Measurements from ENCODE around the gene GZMM.
A peak's percentile ranks its signal among the peaks of the same experiment; 100 is the strongest.

The GZMM gene

DNA sequence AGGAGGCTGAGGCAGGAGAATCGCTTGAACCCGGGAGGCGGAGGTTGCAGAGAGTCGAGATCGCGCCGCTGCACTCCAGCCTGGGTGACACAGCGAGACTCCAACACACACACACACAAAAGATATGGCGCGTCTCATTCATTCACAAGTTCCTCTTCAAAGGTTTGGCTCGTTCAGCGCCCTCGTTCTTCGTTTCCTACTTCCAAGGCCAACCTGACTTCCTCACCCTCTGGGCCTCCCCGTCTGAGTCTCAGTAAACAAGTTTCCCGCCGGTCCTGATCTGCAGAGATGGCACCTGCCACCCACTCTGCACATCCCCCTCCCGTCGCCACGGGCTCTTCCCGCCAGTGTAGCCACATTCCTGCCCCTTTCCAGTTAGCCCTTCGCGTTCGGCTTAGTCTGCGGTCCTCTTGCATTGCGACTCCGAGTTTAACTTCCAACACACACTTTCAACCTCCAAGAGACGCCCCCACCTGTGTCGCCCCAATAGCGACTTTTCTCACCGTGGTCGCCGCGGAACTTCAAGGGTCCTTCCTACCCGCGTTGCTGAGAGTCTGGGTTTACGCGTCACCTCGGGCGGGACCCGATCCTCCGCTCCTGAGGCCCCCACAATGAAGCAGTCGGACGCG lies 27.2 kb downstream of the GZMM start (continued):
- no peak for TF ChIP-seq ZNF302 (tag by site-specific recombination; IDR thresholded peaks at IDR 0.05; ENCODE audit: low read depth)
- no peak for TF ChIP-seq GLIS2 (tag by site-specific recombination; IDR thresholded peaks at IDR 0.05)
- no peak for TF ChIP-seq ZNF214 (tag by site-specific recombination; IDR thresholded peaks at IDR 0.05; ENCODE audit: borderline replicate concordance)
- TF ChIP-seq ZFP37 (tag by site-specific recombination; IDR thresholded peaks at IDR 0.05), result no peak
- no peak for TF ChIP-seq ZNF658 (tag by site-specific recombination; IDR thresholded peaks at IDR 0.05)
- TF ChIP-seq BCL11B (tag by site-specific recombination; IDR thresholded peaks at IDR 0.05; ENCODE audit: low read depth), result no peak
- no peak for TF ChIP-seq ZNF830 (tag by site-specific recombination; IDR thresholded peaks at IDR 0.05; ENCODE audit: low read depth)
- TF ChIP-seq, protein P1, sequence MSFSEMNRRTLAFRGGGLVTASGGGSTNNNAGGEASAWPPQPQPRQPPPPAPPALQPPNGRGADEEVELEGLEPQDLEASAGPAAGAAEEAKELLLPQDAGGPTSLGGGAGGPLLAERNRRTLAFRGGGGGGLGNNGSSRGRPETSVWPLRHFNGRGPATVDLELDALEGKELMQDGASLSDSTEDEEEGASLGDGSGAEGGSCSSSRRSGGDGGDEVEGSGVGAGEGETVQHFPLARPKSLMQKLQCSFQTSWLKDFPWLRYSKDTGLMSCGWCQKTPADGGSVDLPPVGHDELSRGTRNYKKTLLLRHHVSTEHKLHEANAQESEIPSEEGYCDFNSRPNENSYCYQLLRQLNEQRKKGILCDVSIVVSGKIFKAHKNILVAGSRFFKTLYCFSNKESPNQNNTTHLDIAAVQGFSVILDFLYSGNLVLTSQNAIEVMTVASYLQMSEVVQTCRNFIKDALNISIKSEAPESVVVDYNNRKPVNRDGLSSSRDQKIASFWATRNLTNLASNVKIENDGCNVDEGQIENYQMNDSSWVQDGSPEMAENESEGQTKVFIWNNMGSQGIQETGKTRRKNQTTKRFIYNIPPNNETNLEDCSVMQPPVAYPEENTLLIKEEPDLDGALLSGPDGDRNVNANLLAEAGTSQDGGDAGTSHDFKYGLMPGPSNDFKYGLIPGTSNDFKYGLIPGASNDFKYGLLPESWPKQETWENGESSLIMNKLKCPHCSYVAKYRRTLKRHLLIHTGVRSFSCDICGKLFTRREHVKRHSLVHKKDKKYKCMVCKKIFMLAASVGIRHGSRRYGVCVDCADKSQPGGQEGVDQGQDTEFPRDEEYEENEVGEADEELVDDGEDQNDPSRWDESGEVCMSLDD (tag by site-specific recombination; IDR thresholded peaks at IDR 0.05), result peak; percentile 69
- TF ChIP-seq ZNF140 (tag by site-specific recombination; IDR thresholded peaks at IDR 0.05), result no peak
- no peak for TF ChIP-seq PRDM4 (tag by site-specific recombination; IDR thresholded peaks at IDR 0.05)
- TF ChIP-seq ZNF549 (tag by site-specific recombination; IDR thresholded peaks at IDR 0.05), result no peak
- no peak for TF ChIP-seq ZFP41 (tag by site-specific recombination; IDR thresholded peaks at IDR 0.05; ENCODE audit: borderline replicate concordance)
- no peak for TF ChIP-seq ZNF37A (tag by site-specific recombination; IDR thresholded peaks at IDR 0.05)
- TF ChIP-seq, protein P2, sequence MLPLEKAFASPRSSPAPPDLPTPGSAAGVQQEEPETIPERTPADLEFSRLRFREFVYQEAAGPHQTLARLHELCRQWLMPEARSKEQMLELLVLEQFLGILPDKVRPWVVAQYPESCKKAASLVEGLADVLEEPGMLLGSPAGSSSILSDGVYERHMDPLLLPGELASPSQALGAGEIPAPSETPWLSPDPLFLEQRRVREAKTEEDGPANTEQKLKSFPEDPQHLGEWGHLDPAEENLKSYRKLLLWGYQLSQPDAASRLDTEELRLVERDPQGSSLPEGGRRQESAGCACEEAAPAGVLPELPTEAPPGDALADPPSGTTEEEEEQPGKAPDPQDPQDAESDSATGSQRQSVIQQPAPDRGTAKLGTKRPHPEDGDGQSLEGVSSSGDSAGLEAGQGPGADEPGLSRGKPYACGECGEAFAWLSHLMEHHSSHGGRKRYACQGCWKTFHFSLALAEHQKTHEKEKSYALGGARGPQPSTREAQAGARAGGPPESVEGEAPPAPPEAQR (tag by site-specific recombination; IDR thresholded peaks at IDR 0.05), result no peak
- TF ChIP-seq ELK4 (IDR thresholded peaks at IDR 0.05; ENCODE audit: borderline replicate concordance, low read depth, low read length), result no peak
- TF ChIP-seq KLF1 (tag by site-specific recombination; IDR thresholded peaks at IDR 0.05), result peak; percentile 17; the same call in 1 of the 2 replicates
- TF ChIP-seq ZNF571 (tag by site-specific recombination; IDR thresholded peaks at IDR 0.05), result no peak
- no peak for TF ChIP-seq GFI1B (tag by site-specific recombination; IDR thresholded peaks at IDR 0.05)
- no peak for TF ChIP-seq ZNF23 (tag by site-specific recombination; IDR thresholded peaks at IDR 0.05; ENCODE audit: borderline replicate concordance)
- no peak for TF ChIP-seq ZBTB21 (tag by site-specific recombination; IDR thresholded peaks at IDR 0.05)
- peak; percentile 88 for TF ChIP-seq ZNF335 (tag by site-specific recombination; conservative IDR thresholded peaks at IDR 0.05)
- TF ChIP-seq TCF7L2 (IDR thresholded peaks at IDR 0.05; ENCODE audit: borderline replicate concordance, low read depth, low read length), result no peak
- no peak for TF ChIP-seq ZNF354C (tag by site-specific recombination; IDR thresholded peaks at IDR 0.05; ENCODE audit: borderline replicate concordance, low read depth)
- TF ChIP-seq ZNF133 (tag by site-specific recombination; IDR thresholded peaks at IDR 0.05), result no peak
- no peak for TF ChIP-seq SALL2 (tag by site-specific recombination; IDR thresholded peaks at IDR 0.05; ENCODE audit: borderline replicate concordance)
- no peak; the same call in 1 of the 2 replicates for TF ChIP-seq KLF17 (tag by site-specific recombination; IDR thresholded peaks at IDR 0.05)
- no peak for TF ChIP-seq ZNF202 (tag by site-specific recombination; IDR thresholded peaks at IDR 0.05; ENCODE audit: borderline replicate concordance)
- TF ChIP-seq TRIM28 (IDR thresholded peaks at IDR 0.05; ENCODE audit: borderline replicate concordance, low read length), result 0 out of 2 replicates have a peak, but pooled peaks have one; percentile 18
- TF ChIP-seq ZNF610 (tag by site-specific recombination; IDR thresholded peaks at IDR 0.05; ENCODE audit: borderline replicate concordance), result no peak
